Measurements from ENCODE around the gene MRTFB. TPM values are rescaled to one million over a fixed set of nuclear protein-coding genes. Genes with fewer than 3 reads are reported as not detected.

Gene MRTFB
- total and polyA plus RNA-seq, 2 of the 13 experiments (the other 11 are each of a cell fraction or from before 2014, with no cell fraction given) = 11.4 to 14.0 TPM

GRCh38 chr16:14177704-14178103 lies 106.6 kb downstream of the MRTFB start (continued):
- TF ChIP-seq CHD2 (IDR thresholded peaks at IDR 0.05; ENCODE audit: low read depth, low read length) = no peak
- TF ChIP-seq HMGXB4 (CRISPR knock-in tag; IDR thresholded peaks at IDR 0.05; ENCODE audit: borderline replicate concordance in 1 of 2, low read depth in 1 of 2) = no peak
- no peak for TF ChIP-seq RORA (CRISPR knock-in tag; IDR thresholded peaks at IDR 0.05)
- TF ChIP-seq MAFK (conservative IDR thresholded peaks at IDR 0.05 in 1 of 2, IDR thresholded peaks at IDR 0.05 in 1 of 2; ENCODE audit: low read length in 2 of 2) = no peak

GRCh38 chr16:14179116-14179515 lies 108.0 kb downstream of the MRTFB start:
- 97% methylated on average over 1 of the region's 1 CpG for WGBS (ENCODE audit: low lambda C conversion rate)
- no peak overlapping the region for H3K4me3 ChIP-seq (replicated peaks in 1 of 3; ENCODE audit: insufficient read depth in 1 of 3, low read depth in 2 of 3, low read length in 3 of 3)
- BruUV-seq (replicated peaks) = no TSS peak
- FAIRE-seq (no peak), DNase-seq (ENCODE audit: low spot score) (no peak), ATAC-seq (no peak)
- H2AFZ ChIP-seq (ENCODE audit: low read length) = no peak overlapping the region
- TF ChIP-seq ZNF350 (CRISPR knock-in tag; IDR thresholded peaks at IDR 0.05; ENCODE audit: borderline replicate concordance, low read depth) (no peak), ZNF496 (CRISPR knock-in tag; IDR thresholded peaks at IDR 0.05; ENCODE audit: insufficient replicate concordance) (no peak), CSRNP2 (CRISPR knock-in tag; conservative IDR thresholded peaks at IDR 0.05; ENCODE audit: low read depth) (no peak), CCDC6 (CRISPR knock-in tag; IDR thresholded peaks at IDR 0.05) (no peak), ZNF562 (CRISPR knock-in tag; IDR thresholded peaks at IDR 0.05; ENCODE audit: borderline replicate concordance) (no peak), MXI1 (IDR thresholded peaks at IDR 0.05; ENCODE audit: borderline replicate concordance, low read depth, low read length) (no peak), ARID3A (IDR thresholded peaks at IDR 0.05; ENCODE audit: low read depth, low read length) (no peak), KLF11 (CRISPR knock-in tag; IDR thresholded peaks at IDR 0.05) (no peak), ZFP82 (CRISPR knock-in tag; IDR thresholded peaks at IDR 0.05; ENCODE audit: borderline replicate concordance) (no peak), U2AF1 (optimal IDR thresholded peaks at IDR 0.05; ENCODE audit: low read depth, low read length) (no peak)
- H3K9me3 ChIP-seq (ENCODE audit: low read length) = no peaks in the 10 kb centered on the region
- no peaks in the 10 kb centered on the region for H3K27me3 ChIP-seq (ENCODE audit: control insufficient read depth in 1 of 2, insufficient read depth in 2 of 2, low read length in 2 of 2)
- H4K20me1 ChIP-seq (ENCODE audit: insufficient read depth, low read length) = no peaks in the 10 kb centered on the region
- no peaks in the 10 kb centered on the region for H3K79me2 ChIP-seq (ENCODE audit: insufficient read depth, low read length)
- POLR2A ChIA-PET = no interaction called here
- CTCF ChIA-PET (ENCODE audit: low intra/inter-chr PET ratio, low total read pairs) = no interaction called here
- in situ Hi-C loops (cut with HindIII; ENCODE audit: extremely low pct_ligation_motif_present, low pct_unique_long_range_greater_than_20kb) = no loop called here
- no peaks in the 10 kb centered on the region for H3K4me1 ChIP-seq (ENCODE audit: insufficient read depth, low read length)
- H3K9ac ChIP-seq (ENCODE audit: insufficient read depth, low read depth, low read length) = no peak overlapping the region
- H3K4me2 ChIP-seq (ENCODE audit: low read depth, low read length) = no peak overlapping the region
- no peak overlapping the region for H3K27ac ChIP-seq (ENCODE audit: extremely low read length, insufficient read depth, low read length)
- intact Hi-C loops (cut with micrococcal nuclease; ENCODE audit: unreplicated experiment) = no loop called here
- H3K36me3 ChIP-seq (replicated peaks in 1 of 2; ENCODE audit: control insufficient read depth in 1 of 2, insufficient read depth in 2 of 2, low read length in 2 of 2) = no peaks in the 10 kb centered on the region

Measured in HepG2 (cell line).